ENCODE data around the gene MRPS9. TPM values are rescaled to one million over a fixed set of nuclear protein-coding genes. Genes with fewer than 3 reads are reported as not detected.

The MRPS9 gene
- total and polyA plus RNA-seq, 9 of the 15 experiments (the other 6 are each of a cell fraction or from before 2014, with no cell fraction given): 46.2 to 143 (median 65.6) TPM

GRCh38 chr2:105110295-105110829 lies 72.5 kb downstream of the MRPS9 start (continued):
- no peak for TF ChIP-seq CHD7 (IDR thresholded peaks at IDR 0.05; ENCODE audit: low read depth, low read length)
- no peak for TF ChIP-seq JUNB (CRISPR knock-in tag; conservative IDR thresholded peaks at IDR 0.05)
- no peak for TF ChIP-seq FOXO4 (CRISPR knock-in tag; IDR thresholded peaks at IDR 0.05)
- TF ChIP-seq EZH2 (IDR thresholded peaks at IDR 0.05; ENCODE audit: borderline replicate concordance, low read depth, low read length): no peak
- no peak for TF ChIP-seq MLLT1 (IDR thresholded peaks at IDR 0.05)

All from K562 (cell line).